GF-D8 (cell line): Measurements from ENCODE around the gene TMPRSS9.
"Not testable (repeated sequence)": the region's sequence is repeated elsewhere in the genome, so short reads cannot be mapped to it uniquely, and the experiment has no call there.

ENCODE experiments used
- DNase-seq: peaks from one replicate; lab custom pipeline; 2025; lab: John Stamatoyannopoulos, UW

TMPRSS9 gene

DNA sequence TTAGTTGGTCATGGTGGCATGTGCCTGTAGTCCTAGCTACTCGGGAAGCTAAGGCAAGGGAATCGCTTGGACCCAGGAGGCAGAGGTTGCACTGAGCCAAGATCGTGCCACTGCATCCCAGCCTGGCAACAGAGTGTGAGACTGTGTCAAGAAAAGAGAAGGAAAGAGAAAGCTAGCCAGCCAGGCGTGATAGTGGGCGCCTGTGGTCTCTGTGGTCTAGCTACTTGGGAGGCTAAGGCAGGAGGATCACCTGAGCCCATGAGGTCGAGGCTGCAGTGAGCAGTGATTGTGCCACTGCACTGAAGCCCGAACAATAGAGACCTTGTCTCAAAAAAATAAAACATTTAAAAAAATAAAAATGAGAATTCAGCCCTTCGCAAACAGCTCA, 34.0 kb downstream of the TMPRSS9 start:
- DNase-seq = no peak

DNA sequence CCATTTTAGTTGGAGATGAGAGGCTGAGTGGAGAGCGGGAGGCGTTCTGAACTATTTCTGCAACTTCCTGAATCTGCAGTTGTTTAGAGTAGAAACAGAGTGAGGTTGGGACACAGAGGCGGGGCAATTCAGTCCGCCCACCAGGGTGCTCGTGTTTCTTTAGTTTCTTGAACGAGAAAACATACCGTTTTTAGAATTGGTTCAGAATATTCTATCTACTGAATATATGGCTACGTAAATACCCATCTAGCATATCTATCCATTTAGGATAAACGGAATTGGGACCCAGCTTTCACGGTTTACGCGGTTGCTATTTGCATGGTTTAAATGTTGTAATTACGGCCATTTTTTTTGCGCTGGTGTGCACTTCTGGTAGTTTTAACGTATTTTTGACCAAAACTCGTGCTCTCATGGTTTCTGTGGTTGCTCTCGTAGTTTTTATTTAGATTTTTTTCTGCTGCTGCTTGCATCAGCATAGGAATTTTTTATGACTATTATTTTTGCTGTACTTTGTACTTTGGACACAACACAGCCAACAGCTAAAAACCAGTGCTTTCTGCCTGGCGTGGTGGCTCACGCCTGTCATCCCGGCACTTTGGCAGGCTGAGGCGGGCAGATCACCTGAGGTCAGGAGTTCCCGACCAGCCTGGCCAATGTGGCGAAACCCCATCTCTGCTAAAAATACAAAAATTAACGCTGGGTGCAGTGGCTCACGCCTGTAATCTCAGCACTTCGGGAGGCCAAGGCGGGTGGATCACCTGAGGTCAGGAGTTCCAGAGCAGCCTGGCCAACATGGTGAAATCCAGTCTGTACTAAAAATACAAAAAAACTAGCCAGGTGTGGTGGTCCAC, 34.6 kb downstream of the TMPRSS9 start:
- peak; percentile 75 for DNase-seq

DNA sequence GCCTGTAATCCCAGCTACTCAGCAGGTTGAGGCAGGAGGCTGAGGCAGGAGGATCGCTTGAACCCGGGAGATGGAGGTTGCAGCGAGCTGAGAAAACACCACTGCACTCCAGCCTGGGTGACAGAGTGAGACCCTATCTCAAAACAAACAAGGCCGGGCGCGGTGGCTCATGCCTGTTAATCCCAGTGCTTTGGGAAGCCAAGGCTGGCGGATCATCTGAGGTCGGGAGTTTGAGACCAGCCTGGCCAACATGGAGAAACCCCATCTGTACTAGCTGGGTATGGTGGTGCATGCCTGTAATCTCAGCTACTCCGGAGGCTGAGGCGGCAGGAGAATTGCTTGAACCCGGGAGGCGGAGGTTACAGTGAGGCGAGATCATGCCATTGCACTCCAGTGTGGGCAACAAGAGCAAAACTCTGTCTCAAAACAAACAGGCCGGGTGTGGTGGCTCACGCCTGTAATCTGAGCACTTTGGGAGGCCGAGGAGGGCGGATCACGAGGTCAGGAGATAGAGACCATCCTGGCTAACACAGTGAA, 35.3 kb downstream of the TMPRSS9 start:
- DNase-seq = not testable (repeated sequence)

DNA sequence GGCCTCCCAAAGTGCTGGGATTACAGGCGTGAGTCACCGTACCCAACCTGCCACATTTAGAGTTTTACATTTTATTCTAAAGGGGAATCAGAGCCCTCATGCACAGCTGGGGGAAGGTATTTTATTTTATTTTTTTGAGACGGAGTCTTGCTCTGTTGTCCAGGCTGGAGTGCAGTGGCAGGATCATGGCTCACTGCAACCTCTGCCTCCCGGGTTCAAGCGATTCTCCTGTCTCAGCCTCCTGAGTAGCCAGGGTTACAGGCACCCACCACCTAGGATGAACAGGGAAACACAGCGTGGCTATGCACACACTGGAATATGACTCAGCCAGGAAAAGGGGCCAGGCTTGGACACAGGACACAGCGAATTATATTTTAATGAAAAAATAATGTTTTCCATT, 37.1 kb downstream of the TMPRSS9 start:
- not testable (repeated sequence) for DNase-seq

DNA sequence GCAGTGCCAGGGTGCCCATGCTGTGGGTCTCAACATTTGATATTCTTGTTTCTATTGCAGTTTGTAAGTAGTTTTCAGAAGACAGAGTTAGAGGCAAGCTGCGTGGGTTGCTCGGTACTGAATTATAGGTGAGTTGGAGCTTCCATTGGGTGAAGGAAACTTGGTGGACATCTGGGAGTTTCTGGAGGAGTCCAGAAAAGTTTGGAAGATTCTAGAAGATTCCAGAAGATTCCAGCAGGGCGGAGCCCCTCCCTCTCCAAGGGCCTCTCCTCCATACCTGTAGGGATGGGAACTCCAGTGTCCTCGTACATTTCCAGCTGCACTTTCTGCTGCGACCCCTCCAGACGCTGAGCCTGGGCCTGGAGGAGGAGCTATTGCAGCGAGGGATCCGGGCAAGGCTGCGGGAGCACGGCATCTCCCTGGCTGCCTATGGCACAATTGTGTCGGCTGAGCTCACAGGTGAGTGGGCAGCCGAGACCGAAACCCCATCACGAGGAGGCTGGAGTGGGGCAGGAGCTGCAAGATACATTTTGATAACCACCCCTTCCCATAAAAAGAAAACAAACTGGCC, 38.8 kb downstream of the TMPRSS9 start:
- DNase-seq = no peak

DNA sequence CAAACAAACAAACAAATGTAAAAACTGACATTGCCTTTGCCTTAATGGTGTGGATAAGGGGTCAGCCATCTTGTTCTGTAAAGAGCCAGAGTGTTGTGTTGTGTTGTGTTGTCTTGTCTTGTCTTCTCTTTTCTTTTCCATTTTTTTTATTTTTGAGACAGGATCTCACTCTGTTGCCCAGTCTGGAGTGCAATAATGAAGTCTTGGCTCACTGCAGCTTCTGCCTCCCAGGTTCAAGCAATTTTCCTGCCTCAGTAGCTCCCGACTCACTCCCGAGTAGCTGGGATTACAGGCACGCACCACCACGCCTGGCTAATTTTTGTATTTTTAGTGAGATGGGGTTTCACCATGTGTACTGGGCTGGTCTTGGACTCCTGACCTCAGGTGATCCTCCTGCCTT, 39.5 kb downstream of the TMPRSS9 start:
- no peak for DNase-seq

DNA sequence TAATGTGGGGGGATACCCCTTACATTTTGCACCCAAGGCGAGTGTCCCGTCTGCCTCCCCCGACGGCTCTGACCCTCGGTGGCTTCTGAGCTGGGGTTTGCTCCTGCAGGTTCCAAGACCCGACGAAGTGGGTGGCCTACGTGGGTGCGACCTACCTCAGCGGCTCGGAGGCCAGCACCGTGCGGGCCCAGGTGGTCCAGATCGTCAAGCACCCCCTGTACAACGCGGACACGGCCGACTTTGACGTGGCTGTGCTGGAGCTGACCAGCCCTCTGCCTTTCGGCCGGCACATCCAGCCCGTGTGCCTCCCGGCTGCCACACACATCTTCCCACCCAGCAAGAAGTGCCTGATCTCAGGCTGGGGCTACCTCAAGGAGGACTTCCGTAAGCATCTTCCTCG, 48.2 kb downstream of the TMPRSS9 start:
- DNase-seq = no peak

DNA sequence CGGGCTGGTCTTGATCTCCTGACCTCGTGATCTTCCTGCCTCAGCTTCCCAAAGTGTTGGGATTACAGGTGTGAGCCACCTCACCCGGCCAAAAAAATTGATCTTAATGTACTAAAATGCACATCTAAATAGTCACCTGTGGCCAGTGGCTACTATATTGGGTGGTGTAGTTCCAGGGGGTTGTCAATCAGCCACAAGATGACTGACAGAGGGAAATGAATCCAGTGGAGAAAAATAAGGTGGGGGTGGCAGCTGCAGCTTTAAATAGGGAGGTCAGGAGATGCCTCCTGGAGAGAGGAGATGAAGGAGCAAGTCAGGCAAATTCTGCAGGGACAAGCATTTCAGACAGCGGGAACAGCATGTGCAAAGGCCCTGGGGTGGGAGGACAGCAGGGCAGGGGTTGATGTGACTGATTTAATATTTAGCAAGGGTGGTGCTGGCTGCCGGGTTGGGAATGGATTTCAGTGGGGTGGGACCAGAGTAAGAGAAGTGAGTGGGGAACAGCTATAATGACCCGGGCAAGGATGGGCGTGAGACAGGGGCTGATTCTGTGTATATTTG, 49.4 kb downstream of the TMPRSS9 start:
- DNase-seq = no peak

DNA sequence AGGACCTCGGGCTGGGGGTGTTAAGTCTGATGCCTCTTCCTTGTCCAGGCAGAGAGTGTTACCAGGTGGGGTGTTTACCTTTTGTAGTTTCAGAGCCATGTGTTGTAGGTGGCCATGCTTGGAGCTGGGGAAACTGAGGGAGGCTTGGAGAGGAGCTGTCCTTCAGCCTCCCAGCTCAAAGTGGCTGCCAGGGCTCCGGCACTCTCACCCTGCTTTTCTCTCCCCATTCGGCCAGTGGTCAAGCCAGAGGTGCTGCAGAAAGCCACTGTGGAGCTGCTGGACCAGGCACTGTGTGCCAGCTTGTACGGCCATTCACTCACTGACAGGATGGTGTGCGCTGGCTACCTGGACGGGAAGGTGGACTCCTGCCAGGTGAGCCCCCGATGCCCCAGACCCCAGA, 50.0 kb downstream of the TMPRSS9 start:
- DNase-seq = no peak

DNA sequence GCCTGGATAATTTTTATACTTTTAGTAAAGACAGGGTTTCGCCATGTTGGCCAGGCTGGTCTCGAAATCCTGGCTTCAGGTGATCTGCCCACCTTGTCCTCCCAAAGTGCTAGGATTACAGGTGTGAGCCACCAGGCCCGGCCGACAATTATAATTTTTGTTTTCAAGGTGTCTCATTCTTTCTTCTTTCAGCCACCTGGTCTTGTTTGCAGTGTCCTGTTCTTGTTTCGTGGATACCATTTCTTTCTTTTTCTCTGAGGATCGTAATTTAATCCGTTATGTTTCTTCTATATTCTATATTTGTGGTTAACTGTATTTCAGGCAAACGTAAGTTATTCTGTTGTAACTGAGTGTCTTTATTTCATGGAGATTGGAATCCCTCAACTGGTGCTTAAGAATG, 51.6 kb downstream of the TMPRSS9 start:
- no peak for DNase-seq

DNA sequence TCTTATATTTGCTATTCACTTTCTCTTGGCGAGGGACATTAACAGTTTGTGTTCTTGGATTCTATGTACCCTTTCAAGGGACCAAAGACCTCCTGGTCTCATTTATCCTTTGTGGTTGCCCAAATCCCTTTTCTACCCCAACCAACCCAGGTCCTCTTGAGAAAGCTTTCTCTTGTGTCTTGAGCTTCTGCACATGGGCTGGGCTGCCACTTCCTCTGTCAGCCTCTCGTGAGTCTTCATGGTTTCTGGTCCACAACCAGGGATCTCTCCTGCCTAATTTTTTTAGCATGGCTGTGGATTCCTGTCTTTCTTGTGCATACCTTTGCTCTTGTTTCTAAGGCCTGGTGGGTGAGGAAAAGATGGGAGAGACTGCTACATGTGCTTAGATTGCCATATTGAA, 52.4 kb downstream of the TMPRSS9 start:
- DNase-seq = no peak

DNA sequence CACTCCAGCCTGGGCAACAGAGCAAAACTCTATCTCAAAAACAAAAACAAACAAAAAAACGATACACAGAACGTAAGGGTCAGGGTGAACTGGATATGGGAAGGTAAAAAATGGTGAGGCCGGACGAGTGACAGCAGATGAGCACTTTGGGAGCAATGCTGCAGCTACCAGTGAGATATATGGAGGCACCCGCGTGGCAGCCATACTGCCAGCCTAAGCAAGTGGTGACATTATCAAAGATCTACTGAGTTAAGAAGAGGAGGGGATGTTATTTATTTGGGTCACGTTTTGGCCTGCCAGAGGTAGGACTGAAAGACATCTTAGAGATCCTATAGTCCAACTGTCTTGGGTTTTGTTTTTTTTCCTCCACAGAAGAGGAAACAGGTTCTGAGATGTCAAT, 53.1 kb downstream of the TMPRSS9 start:
- no peak for DNase-seq

DNA sequence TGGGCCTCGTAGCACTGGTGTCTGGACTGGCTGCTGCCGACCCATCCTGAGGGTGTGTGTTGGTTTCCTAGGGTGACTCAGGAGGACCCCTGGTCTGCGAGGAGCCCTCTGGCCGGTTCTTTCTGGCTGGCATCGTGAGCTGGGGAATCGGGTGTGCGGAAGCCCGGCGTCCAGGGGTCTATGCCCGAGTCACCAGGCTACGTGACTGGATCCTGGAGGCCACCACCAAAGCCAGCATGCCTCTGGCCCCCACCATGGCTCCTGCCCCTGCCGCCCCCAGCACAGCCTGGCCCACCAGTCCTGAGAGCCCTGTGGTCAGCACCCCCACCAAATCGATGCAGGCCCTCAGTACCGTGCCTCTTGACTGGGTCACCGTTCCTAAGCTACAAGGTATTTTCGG, 53.6 kb downstream of the TMPRSS9 start:
- no peak for DNase-seq

DNA sequence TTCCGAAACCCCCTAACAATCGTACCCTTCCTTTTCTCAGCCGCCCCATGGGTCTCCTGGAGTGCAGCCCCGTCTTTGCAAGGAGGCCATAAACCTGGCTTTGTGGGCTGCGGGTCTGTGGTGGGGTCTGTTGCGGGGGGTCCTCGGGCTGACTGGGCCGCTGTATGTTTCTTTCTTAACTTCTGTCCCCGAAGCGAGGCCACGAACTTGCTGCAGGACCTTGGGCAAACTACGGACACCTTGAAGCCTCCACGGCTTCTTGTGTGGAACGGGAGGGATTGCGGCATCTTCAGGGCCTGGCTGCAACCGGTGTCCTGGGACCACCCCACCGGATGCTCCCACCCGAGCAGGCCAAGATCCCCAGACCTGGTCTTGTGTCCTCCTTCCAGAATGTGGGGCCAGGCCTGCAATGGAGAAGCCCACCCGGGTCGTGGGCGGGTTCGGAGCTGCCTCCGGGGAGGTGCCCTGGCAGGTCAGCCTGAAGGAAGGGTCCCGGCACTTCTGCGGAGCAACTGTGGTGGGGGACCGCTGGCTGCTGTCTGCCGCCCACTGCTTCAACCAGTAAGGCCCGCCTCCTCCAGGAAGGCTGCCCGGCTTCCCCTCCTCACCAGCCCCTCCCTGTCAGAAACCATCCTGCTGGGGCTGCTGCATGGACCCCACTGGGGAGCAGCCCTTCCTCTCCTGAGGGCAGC, 55.4 kb downstream of the TMPRSS9 start:
- DNase-seq = no peak

DNA sequence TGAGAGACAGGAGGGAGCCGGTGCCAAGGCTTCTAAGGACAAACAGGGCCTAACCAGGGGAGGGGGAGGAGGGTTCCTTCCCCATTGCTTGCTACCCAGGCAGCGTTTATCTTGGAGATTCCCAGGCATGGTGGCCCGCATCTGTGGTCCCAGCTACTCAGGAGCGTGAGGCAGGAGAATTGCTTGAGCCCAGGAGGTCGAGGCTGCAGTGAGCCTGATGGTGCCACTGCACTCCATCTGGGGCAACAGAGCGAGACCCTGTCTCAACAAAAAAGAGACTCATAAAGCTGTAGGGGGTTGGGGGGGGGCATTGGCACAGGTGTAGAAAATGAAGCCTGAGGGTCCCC, 55.9 kb downstream of the TMPRSS9 start:
- DNase-seq = no peak

DNA sequence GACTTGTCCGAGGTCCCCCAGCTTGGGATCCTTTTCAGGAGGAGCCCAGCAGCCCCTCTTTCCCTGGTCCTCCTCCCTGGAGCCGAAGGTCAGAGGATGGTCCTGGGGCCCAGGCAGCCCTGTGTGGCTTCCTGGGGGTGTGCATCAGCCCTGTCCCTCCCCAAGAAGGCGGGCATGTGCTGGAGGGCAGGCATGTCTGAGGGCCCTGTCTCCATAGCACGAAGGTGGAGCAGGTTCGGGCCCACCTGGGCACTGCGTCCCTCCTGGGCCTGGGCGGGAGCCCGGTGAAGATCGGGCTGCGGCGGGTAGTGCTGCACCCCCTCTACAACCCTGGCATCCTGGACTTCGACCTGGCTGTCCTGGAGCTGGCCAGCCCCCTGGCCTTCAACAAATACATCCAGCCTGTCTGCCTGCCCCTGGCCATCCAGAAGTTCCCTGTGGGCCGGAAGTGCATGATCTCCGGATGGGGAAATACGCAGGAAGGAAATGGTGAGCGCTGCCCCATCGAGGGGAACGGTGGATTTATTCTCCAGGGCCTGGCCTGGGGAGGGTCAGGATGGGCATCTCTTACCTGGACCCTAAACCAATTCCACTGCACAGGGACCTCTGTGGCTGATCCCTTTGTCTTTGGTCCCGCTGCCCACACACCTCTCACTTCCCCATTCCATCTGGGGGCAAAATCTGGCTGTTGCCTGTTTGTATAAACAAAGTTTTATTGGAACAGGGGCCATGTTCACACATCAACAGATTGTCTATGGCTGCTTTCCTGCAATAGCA, 56.4 kb downstream of the TMPRSS9 start:
- DNase-seq = no peak

DNA sequence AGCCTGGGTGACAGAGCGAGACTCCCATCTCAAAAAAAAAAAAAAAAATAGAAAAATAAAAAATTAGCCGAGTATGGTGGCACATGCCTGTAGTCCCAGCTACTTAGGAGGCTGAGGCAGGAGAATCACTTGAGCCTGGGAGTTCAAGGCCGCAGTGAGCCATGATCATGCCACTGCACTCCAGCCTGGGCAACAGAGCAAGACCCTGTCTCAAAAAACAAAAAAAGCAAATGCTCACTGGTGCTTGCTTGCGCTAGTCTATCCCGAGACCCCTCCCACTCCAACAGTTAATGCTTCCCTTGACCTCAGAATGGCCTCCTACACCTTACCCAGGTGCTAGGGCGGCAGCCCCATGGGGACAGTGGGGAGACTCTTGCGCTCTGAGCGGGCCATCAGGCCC, 57.4 kb downstream of the TMPRSS9 start:
- DNase-seq = not testable (repeated sequence)

DNA sequence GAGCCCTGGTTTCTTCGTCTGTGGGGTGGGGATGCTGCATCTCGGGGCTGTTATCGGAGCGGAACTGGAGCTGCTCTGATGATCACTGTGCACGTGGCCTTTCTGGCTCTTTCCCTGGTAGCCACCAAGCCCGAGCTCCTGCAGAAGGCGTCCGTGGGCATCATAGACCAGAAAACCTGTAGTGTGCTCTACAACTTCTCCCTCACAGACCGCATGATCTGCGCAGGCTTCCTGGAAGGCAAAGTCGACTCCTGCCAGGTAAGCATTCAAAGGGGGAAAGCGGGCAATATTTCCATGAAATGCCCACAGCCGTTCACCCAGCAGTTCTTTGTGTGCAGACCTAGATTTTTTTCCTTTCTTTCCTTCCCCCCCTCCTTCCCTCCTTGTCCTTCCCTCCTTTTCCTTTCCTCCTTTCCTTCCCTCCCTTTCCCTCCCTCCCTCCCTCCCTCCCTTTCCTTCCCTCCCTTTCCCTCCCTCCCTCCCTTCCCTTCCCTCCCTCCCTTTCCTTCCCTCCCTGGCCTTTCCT, 57.9 kb downstream of the TMPRSS9 start:
- no peak for DNase-seq

DNA sequence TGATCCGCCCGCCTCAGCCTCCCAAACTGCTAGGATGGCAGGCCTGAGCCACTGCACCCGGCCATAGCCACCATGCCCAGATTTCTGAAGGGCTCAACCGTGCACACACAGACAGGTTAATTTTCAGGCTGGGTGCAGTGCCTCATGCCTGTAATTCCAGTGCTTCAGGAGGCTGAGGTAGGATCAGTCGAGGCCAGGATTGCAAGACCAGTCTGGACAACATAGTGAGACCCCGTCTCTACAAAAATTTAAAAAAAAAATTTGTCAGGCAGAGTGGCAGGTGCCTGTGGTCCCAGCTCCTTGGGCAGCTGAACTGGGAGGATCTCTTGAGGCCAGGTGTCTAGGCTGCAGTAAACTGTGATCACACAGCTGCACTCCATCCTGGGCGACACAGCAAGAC, 59.7 kb downstream of the TMPRSS9 start:
- no peak for DNase-seq

DNA sequence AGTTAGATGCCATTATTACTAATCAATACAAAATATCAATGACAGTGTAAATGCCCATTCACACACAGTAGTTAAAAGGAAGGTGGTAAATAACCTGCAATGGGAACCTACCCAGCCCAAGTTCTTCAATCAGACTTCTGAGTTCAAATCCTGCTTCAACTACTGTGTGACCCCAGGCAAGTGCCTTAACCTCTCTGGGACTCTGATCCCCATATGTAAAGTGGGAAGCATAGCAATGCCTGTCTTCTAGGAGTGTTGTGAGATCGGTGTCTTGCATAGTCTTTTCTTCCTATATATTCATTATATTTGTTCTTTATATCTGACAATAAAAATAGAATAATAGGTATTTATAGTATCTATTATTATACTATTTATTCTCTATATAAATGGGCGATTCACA, 60.4 kb downstream of the TMPRSS9 start:
- DNase-seq = no peak

DNA sequence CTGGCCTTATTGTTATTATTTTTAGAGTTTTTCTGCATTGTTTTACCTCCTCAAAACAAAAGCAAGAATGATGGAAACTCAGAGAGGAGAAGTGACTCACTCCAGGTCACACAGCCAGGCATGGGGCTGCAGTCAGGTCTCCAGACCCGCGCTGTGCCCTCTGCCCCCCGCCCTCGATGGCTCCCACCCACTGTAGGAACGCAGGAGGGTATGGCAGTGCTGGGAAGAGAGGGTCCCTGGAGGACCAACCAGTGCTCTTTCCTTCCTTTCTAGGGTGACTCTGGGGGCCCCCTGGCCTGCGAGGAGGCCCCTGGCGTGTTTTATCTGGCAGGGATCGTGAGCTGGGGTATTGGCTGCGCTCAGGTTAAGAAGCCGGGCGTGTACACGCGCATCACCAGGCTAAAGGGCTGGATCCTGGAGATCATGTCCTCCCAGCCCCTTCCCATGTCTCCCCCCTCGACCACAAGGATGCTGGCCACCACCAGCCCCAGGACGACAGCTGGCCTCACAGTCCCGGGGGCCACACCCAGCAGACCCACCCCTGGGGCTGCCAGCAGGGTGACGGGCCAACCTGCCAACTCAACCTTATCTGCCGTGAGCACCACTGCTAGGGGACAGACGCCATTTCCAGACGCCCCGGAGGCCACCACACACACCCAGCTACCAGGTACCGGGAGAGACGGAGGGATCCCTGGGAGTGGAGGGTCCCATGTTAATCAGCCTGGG, 61.7 kb downstream of the TMPRSS9 start:
- no peak for DNase-seq
